H1 (cell line): Measurements from ENCODE around the gene ADAMTS9. TPM values are rescaled to one million over a fixed set of nuclear protein-coding genes. Genes with fewer than 3 reads are reported as not detected.
A peak's percentile ranks its signal among the peaks of the same experiment; 100 is the strongest.

Experiments
- EZH2 ChIP-seq: fragments of 200-600 bp; sonication (generic); IDR thresholded peaks from 2 replicates; pipeline ENCODE4 v1.7.1; 2012; ENCODE audit warnings: low read depth, mild to moderate bottlenecking, moderate library complexity, low read length, inconsistent platforms; ENCODE audit not compliant: severe bottlenecking
- POU5F1 ChIP-seq: IDR thresholded peaks from 2 replicates; pipeline ENCODE4 v1.6.1; 2011; ENCODE audit warnings: low read depth, mild to moderate bottlenecking, low read length, moderate library complexity
- RAD21 ChIP-seq, 2 experiments: IDR thresholded peaks in 1 of 2; conservative IDR thresholded peaks in 1 of 2; 2 replicates each; pipeline ENCODE4 v1.6.1; 2011; ENCODE audit warnings: low read depth in 2 of 2, low read length in 2 of 2, improper control_type of control experiment in 1 of 2, inconsistent platforms in 1 of 2, mild to moderate bottlenecking in 1 of 2, moderate library complexity in 1 of 2
- TAF1 ChIP-seq: IDR thresholded peaks from 2 replicates; pipeline ENCODE4 v1.6.1; 2011; ENCODE audit warnings: mild to moderate bottlenecking, low read depth, low read length
- TBP ChIP-seq: IDR thresholded peaks from 2 replicates; pipeline ENCODE4 v1.6.1; 2011; ENCODE audit warnings: low read depth, low read length, improper control_type of control experiment
- polyA plus RNA-seq, 7 experiments: library from polyadenylated mRNA; depleted of rRNA in 3 of 7; stranded (reverse) in 5 of 7; unstranded in 2 of 7; fragments of >200 nt in 5 of 7; fragments of 200-250 nt in 2 of 7; gene quantifications; 1 replicate in 5 of 7; 2 replicates in 1 of 7; 4 replicates in 1 of 7; pipeline versions ENCODE4 v1.2.1 to v1.2.3, GENCODE V29; 2011 to 2013; ENCODE audit warnings: missing spikeins in 2 of 7, mixed read lengths in 2 of 7
- total RNA-seq: library from RNA; stranded (reverse); fragmentation: NEBNext Ultra II Directional; extraction: Animal tissue kit (Norgen Biotek cat#: 25700); gene quantifications from 2 replicates; pipeline ENCODE4 v1.2.1, GENCODE V29; 2021
- TF ChIP-seq, protein P1 (sequence below): fragments of 300-600 bp; sonication (generic); IDR thresholded peaks from 2 replicates; pipeline ENCODE4 v1.7.1; 2012; ENCODE audit warnings: low read length, moderate library complexity, mild to moderate bottlenecking, inconsistent platforms; ENCODE audit not compliant: insufficient replicate concordance
- TF ChIP-seq, protein P2 (sequence below), 3 experiments: IDR thresholded peaks; 1 replicate in 2 of 3; 2 replicates in 1 of 3; pipeline versions ENCODE4 v1.5.1 to v1.6.1; 2011; ENCODE audit warnings: low read length in 3 of 3, mild to moderate bottlenecking in 3 of 3, inconsistent platforms in 2 of 3, low read depth in 1 of 3, moderate library complexity in 1 of 3; ENCODE audit not compliant: insufficient read depth in 1 of 3; ENCODE audit errors: control extremely low read depth in 1 of 3

The ADAMTS9 gene
- total and polyA plus RNA-seq, 2 of the 8 experiments (the other 6 are each of a cell fraction or from before 2014, with no cell fraction given): 0.20 to 0.41 TPM

DNA sequence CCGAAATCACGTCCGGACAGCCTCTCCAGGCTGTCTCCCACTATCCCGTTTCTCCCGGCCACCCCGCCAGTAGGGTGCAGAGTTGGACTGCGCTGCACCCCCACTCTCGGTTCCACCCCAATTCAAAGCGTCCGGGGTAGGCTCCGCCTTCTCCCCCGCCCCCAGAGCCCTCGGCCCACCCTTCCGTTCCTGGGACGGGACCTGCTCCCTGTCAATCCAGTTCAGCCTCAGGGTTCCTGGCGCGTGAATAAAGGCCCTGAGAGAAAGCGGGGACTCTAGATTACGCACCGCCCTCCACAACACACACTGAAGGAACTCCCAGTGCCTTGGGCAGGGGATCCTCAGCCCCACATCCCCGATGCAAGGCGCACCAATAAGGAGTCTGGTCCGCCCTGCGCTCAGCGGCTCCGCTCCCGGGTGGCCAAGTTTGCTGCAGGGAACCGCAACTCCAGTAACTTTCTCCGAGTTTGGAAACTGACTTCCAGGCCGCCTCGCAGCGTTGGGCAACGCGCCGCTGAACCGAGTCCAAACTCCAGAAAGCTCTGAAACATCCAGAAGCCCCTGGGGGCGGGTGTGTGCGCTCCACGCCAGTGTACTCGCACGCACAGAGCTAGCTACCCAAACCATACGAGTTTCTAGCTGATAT is 1.9 kb downstream of the ADAMTS9 start (continued):
- TF ChIP-seq, protein P1, sequence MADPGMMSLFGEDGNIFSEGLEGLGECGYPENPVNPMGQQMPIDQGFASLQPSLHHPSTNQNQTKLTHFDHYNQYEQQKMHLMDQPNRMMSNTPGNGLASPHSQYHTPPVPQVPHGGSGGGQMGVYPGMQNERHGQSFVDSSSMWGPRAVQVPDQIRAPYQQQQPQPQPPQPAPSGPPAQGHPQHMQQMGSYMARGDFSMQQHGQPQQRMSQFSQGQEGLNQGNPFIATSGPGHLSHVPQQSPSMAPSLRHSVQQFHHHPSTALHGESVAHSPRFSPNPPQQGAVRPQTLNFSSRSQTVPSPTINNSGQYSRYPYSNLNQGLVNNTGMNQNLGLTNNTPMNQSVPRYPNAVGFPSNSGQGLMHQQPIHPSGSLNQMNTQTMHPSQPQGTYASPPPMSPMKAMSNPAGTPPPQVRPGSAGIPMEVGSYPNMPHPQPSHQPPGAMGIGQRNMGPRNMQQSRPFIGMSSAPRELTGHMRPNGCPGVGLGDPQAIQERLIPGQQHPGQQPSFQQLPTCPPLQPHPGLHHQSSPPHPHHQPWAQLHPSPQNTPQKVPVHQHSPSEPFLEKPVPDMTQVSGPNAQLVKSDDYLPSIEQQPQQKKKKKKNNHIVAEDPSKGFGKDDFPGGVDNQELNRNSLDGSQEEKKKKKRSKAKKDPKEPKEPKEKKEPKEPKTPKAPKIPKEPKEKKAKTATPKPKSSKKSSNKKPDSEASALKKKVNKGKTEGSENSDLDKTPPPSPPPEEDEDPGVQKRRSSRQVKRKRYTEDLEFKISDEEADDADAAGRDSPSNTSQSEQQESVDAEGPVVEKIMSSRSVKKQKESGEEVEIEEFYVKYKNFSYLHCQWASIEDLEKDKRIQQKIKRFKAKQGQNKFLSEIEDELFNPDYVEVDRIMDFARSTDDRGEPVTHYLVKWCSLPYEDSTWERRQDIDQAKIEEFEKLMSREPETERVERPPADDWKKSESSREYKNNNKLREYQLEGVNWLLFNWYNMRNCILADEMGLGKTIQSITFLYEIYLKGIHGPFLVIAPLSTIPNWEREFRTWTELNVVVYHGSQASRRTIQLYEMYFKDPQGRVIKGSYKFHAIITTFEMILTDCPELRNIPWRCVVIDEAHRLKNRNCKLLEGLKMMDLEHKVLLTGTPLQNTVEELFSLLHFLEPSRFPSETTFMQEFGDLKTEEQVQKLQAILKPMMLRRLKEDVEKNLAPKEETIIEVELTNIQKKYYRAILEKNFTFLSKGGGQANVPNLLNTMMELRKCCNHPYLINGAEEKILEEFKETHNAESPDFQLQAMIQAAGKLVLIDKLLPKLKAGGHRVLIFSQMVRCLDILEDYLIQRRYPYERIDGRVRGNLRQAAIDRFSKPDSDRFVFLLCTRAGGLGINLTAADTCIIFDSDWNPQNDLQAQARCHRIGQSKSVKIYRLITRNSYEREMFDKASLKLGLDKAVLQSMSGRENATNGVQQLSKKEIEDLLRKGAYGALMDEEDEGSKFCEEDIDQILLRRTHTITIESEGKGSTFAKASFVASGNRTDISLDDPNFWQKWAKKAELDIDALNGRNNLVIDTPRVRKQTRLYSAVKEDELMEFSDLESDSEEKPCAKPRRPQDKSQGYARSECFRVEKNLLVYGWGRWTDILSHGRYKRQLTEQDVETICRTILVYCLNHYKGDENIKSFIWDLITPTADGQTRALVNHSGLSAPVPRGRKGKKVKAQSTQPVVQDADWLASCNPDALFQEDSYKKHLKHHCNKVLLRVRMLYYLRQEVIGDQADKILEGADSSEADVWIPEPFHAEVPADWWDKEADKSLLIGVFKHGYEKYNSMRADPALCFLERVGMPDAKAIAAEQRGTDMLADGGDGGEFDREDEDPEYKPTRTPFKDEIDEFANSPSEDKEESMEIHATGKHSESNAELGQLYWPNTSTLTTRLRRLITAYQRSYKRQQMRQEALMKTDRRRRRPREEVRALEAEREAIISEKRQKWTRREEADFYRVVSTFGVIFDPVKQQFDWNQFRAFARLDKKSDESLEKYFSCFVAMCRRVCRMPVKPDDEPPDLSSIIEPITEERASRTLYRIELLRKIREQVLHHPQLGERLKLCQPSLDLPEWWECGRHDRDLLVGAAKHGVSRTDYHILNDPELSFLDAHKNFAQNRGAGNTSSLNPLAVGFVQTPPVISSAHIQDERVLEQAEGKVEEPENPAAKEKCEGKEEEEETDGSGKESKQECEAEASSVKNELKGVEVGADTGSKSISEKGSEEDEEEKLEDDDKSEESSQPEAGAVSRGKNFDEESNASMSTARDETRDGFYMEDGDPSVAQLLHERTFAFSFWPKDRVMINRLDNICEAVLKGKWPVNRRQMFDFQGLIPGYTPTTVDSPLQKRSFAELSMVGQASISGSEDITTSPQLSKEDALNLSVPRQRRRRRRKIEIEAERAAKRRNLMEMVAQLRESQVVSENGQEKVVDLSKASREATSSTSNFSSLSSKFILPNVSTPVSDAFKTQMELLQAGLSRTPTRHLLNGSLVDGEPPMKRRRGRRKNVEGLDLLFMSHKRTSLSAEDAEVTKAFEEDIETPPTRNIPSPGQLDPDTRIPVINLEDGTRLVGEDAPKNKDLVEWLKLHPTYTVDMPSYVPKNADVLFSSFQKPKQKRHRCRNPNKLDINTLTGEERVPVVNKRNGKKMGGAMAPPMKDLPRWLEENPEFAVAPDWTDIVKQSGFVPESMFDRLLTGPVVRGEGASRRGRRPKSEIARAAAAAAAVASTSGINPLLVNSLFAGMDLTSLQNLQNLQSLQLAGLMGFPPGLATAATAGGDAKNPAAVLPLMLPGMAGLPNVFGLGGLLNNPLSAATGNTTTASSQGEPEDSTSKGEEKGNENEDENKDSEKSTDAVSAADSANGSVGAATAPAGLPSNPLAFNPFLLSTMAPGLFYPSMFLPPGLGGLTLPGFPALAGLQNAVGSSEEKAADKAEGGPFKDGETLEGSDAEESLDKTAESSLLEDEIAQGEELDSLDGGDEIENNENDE: no peak
- TF ChIP-seq POU5F1 (no peak), TAF1 (peak; percentile 55; the same call in 1 of the 2 replicates), RAD21 (IDR thresholded peaks at IDR 0.05 in 1 of 2, conservative IDR thresholded peaks at IDR 0.05 in 1 of 2; ENCODE audit: low read depth in 2 of 2, low read length in 2 of 2) (peak; percentile 38 to 52), TBP (no peak), EZH2 (peak; percentile 13)
- TF ChIP-seq, protein P2, sequence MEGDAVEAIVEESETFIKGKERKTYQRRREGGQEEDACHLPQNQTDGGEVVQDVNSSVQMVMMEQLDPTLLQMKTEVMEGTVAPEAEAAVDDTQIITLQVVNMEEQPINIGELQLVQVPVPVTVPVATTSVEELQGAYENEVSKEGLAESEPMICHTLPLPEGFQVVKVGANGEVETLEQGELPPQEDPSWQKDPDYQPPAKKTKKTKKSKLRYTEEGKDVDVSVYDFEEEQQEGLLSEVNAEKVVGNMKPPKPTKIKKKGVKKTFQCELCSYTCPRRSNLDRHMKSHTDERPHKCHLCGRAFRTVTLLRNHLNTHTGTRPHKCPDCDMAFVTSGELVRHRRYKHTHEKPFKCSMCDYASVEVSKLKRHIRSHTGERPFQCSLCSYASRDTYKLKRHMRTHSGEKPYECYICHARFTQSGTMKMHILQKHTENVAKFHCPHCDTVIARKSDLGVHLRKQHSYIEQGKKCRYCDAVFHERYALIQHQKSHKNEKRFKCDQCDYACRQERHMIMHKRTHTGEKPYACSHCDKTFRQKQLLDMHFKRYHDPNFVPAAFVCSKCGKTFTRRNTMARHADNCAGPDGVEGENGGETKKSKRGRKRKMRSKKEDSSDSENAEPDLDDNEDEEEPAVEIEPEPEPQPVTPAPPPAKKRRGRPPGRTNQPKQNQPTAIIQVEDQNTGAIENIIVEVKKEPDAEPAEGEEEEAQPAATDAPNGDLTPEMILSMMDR (IDR thresholded peaks at IDR 0.05; ENCODE audit: control extremely low read depth in 1 of 3, insufficient read depth in 1 of 3, low read depth in 1 of 3, low read length in 3 of 3): peak in 2 of 3 experiments; percentile 14 to 47; a peak in 2 of 4 replicates
